Glomerular visceral epithelial cell (primary cell): ENCODE measurements around the gene SERP1.
A peak's percentile ranks its signal among the peaks of the same experiment; 100 is the strongest.
"Not testable (repeated sequence)": the region's sequence is repeated elsewhere in the genome, so short reads cannot be mapped to it uniquely, and the experiment has no call there.

Source experiments
- DNase-seq: peaks from one replicate; pipeline ENCODE4 v3.0.0-alpha.2; 2016; ENCODE audit errors: extremely low spot score

Gene SERP1

GRCh38 chr3:150538324-150539208 is 7.7 kb downstream of the SERP1 start:
- no peak for DNase-seq

DNA sequence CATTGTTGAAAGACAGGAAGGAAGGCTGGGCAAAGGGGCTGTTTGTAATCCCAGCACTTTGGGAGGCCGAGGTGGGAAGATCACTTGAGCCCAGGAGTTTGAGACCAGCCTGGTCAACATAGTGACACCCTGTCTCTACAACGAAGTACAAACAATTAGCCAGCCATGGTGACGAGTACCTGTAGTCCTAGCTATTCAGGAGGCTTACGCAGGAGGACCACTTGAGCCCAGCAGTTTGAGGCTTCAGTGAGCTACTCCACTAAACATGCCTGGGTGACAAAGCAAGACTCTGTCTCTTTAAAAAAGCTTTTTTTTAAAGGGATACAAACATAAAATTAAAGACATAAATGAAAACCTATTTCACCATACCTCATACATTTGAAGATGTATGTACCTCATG is 11.1 kb downstream of the SERP1 start:
- DNase-seq: no peak

GRCh38 chr3:150531775-150532174 is 14.5 kb downstream of the SERP1 start:
- DNase-seq: no peak

DNA sequence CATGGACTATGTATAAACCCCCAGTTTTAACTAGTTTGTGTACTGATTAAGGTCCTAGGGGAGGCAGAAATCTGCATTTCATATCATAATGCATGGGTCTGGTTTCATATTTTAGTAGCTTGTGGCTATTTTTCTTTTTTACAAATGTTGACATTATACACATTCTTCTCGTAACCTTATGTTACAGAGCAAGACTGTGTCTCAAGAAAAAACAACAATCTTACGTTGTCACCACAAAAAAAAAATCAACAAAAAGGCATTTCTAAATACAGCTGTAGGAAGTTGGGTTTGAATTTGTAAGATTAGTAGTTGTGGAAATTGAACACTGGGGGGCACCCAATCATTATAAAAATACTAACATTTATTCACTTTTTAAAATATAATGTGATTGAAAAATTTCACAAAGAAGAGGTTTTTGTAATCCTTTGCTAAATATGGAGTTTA is 17.9 kb downstream of the SERP1 start:
- peak; percentile 15 for DNase-seq

DNA sequence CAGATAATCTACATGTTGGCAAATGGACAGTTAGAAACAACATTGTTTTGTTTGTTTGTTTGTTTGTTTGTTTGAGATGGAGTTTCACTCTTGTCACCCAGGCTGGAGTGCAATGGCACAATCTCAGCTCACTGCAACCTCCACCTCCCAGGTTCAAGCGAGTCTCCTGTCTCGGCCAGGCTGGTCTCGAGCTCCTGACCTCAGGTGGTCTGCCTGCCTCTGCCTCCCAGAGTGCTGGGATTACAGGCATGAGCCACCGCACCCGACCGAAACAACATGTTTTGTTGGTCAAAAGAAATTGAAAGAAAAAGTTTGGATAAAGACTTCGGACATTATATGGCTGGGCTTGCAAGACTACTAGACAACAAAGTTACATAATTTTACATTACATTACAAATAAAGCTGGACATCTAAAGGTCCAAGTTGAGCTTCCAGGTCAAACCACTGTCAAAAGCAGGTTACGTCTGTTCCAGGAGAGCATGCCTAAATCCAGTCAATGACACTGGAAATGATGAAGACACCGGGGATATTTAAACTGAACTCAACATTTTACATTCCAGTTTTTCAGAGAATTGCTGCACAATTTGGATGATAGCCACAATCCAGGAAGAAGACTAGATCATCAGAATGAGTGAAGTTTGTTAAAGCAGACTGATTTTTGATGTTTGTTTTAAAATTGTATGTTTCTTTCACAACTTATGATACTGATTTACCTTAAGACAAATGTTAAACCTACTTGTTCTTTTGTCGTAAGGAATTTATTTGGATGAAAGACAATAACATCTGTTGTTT is 18.6 kb downstream of the SERP1 start:
- DNase-seq: no peak

DNA sequence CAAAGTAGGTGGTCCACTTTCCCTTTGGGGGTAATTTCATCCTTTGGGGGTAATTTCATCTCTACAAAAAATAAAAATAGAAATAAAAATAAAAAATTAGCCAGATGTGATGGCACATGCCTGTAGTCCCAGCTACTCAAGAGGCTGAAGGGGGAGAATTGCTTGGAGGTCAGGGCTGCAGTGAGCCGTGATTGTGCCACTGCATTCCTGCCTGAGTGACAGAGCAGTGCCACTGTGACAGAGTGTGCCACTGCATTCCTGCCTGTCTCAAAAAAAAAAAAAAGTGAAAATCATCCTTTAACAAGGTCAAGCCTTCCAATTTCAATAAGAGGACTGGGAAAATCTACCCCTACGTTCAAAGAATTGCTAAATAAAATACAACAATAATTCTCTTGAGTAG is 22.8 kb downstream of the SERP1 start:
- DNase-seq: no peak

- no peak for DNase-seq
Measured at GRCh38 chr3:150521463-150521862, 24.8 kb downstream of the SERP1 start.

GRCh38 chr3:150520408-150520807 is 25.9 kb downstream of the SERP1 start:
- no peak for DNase-seq

DNA sequence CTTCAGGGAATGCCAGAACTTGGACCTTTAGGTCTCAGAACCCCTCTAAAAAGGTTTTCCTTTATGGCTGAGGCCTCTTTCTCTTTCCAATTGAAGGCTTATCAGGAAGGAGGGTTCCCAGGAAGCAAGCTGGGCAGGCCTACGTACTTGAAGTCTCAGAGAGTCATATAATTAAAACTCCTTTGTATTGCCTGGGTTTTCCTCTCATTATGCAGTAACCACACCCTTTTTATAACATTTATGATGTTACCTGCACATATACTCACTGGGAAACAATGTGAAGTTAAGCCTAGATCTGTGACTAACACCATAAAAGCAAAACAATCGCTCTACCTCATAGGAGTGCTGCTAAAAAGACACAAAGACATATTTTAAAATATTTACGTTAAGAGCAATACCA is 27.3 kb downstream of the SERP1 start:
- no peak for DNase-seq

DNA sequence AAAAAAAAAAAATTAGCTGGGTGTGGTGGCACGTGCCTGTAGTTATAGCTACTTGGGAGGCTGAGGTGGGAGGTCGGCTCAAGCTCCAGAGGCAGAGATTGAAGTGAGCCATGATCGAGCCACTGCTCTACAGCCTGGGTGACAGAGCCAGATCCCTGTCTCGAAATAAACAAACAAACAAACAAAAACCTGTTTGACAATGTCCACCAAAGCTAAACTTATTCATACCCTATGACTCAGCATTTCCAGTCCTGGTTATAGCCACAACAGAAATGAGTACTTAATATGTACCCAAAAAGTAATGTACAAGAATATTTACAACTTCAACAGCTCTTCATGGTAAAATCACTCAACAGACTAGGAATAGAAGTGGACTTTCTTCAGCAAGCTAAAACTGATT is 31.1 kb downstream of the SERP1 start:
- DNase-seq: no peak

DNA sequence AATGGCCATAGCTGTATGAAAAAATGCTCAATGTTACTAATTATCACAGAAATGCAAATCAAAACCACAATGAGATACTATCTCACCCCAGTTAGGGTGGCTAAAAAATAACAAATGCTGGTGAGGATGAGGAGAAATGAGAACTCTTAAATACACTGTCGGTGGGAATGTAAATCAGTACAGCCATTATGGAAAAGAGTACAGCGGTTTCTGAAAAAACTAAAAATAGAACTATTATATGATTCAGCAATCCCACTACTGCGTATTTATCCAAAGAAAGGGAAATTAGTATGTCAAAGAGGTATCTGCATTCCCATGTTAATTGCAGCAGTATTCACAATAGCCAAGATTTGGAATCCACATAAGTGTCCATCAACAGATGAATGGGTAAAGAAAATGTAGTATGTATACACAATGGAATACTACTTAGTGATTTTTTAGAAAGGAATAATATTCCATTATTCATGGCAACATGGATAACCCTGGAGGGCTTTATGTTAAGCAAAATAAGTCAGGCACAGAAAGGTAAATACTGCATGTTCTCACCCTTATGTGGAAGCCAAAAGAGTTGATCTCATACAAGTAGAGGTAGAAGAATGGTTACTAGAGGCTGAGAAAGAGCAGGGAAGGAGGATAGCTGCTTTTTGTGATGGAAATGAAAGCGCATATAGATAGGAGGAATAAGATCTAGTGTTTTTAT is 35.0 kb downstream of the SERP1 start:
- DNase-seq: no peak

DNA sequence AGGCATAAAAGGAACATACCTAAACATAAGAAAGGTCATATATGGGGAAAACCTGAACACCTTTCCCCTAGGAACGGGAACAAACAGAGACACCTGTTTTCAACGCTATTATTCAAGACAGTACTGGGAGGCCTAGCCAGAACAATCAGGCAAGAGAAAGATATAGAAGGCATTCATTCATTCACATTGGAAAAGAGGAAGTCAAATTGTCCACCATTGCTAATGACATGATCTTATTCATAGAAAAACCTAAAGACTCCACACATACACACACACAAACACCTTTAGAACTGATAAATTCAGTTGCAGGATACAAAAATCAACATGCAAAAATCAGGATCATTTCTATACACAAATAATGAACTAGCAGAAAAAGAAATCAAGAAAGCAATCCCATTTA is 36.5 kb downstream of the SERP1 start:
- no peak for DNase-seq

DNA sequence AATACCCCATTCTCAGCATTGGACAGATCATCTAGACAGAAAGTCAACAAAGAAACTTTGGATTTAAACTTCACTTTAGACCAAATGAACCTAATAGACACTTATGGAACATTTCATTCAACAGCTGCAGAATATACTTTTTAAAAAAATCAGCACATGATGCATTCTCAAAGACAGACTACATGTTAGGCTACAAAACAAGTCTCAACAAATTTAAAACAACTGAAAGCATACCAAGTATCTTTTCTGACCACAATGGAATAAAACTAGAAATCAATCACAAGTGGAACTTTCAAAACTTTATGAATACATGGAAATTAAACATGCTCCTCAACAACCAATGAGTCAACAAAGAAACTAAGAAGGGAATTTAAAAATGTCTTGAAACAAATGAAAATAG is 37.9 kb downstream of the SERP1 start:
- no peak for DNase-seq

GRCh38 chr3:150504483-150504882 is 41.8 kb downstream of the SERP1 start:
- DNase-seq: no peak

- no peak for DNase-seq
Measured at GRCh38 chr3:150503402-150504099, 42.7 kb downstream of the SERP1 start.

DNA sequence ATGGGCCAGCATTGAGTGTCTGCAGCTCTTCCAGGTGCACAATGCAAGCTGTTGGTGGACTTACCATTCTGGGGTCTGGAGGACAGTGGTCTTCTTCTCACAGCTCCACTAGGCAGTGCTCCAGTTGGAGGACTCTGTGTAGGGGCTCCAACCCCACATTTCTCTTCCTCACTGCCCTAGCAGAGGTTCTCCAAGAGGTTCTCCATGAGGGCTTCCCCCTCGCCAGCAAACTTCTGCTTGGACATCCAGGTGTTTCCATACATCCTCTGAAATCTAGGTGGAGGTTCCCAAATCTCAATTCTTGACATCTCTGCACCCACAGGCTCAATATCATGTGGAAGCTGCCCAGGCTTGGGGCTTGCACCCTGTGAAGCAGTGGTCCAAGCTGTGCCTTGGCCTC is 45.3 kb downstream of the SERP1 start:
- not testable (repeated sequence) for DNase-seq

DNA sequence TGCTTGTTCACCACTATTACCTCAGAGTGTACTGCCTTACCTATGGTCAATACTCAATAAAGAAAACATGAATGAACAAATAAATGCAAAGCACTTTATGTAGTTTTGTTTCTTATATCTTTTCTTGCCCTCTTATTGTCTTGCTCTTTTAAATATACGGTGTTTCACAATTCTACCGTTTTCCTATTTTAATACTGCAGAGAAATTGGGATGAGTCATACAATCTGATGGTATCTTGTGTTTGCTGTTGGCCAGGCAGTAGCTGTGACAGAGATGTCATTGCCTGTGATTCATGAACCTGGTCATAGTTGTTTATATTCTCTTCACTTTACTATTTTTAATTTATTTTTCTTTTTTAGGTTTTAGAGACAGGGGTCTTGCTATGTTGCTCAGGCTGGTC is 48.3 kb downstream of the SERP1 start:
- no peak for DNase-seq

DNA sequence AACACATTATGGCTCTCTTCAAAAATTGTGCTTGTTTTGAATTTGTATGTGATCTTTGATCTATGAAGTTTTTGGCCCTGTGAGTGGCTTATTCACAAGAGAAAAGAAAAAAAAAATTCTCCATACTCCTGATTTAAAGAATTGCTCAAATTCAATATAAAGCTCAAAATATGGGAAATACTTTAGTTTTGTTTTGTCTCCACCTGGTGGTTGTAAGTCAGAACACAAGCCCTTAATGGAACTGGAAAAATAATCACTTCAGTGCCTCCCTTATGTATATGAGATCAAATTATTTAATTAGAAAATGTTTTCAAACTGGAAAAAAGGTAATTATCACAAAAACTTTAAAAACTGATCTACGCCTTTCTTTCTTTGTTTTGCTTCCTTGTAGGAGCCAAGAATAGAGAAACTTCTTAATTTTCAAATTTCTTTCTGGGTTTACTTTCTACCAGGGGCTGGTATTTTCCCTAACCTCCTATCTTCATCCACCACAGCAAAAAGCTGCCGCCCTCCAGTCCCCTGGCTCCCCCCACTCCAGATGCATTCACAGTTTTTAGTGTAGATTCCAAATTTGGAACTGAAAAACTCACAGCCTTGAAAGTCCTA is 50.6 kb downstream of the SERP1 start:
- peak; percentile 60 for DNase-seq

DNA sequence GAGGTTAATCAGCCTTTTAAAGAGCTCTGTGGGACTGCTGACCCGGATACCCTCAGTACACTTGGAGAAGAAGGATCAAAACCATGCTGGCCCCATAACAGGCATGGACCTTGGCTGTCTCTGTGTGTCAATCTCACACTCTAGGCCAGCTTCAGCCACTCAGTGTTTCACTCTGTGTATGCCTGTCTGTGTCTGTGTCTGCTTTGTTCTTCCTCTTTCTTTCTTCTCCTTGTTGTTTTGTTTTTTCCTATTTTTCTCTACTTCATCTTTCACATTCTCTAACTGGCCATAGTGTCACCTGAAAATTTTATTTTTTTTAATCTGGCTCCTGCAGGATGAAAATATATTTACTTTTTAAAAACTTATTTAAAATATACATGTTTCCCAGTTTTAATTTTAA is 51.1 kb downstream of the SERP1 start:
- peak; percentile 9 for DNase-seq

DNA sequence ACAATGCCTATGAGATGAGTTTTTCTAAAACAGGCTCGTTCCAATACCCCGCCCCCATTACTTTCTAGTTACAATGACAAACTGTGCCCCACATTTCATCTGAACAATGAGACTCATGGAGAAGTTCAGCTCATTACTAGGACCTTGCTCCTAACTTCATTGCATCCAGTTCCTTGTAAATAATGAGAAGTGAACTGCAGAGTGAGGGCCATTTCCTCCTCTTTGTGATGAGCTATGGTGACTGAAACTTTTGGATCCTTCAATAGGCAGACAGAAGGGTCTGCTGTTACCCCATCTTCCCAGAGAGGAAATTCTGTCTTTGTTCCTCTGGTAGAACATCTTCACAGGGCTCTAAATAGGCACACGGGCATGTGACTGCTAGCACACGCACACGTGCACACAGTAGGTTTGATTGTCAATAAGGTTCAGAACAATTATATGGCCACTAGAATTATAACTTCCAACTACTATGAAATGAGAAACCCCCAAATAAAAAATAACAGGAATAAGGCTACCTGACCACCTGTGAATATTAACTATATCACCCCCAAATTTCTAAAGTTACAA is 51.8 kb downstream of the SERP1 start:
- no peak for DNase-seq
